ENCODE results near the gene HSD17B3.

Gene HSD17B3

DNA sequence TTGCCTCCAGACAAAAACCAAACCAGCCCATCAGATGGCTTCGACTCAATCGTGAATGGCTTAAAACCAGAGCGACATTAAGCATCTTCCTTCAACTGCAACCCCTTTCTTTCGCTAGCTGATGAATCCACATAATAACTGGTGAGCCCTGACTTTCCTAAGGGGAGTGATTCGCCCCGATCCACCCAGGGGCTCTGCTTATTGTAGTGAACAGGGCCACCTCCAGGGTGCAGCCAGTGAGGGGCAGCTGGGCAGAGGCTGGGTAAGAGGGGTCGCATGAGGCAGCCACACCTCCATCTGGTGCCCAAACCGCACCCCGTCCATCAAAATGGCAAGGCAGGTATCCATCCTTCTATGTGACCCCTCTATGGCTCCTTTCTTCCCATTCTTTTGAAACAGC lies 43.6 kb upstream of the HSD17B3 start (continued):
- TF ChIP-seq TSHZ2 (CRISPR knock-in tag; IDR thresholded peaks at IDR 0.05) = no peak
- no peak for TF ChIP-seq ARNTL (CRISPR knock-in tag; IDR thresholded peaks at IDR 0.05; ENCODE audit: borderline replicate concordance, low read depth)
- no peak for TF ChIP-seq ZNF70 (CRISPR knock-in tag; IDR thresholded peaks at IDR 0.05)

- ATAC-seq = peak; percentile 70
- TF ChIP-seq, protein P1, sequence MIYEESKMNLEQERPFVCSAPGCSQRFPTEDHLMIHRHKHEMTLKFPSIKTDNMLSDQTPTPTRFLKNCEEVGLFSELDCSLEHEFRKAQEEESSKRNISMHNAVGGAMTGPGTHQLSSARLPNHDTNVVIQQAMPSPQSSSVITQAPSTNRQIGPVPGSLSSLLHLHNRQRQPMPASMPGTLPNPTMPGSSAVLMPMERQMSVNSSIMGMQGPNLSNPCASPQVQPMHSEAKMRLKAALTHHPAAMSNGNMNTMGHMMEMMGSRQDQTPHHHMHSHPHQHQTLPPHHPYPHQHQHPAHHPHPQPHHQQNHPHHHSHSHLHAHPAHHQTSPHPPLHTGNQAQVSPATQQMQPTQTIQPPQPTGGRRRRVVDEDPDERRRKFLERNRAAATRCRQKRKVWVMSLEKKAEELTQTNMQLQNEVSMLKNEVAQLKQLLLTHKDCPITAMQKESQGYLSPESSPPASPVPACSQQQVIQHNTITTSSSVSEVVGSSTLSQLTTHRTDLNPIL (CRISPR knock-in tag; IDR thresholded peaks at IDR 0.05; ENCODE audit: low read depth) = no peak
- TF ChIP-seq SNAI2 (CRISPR knock-in tag; IDR thresholded peaks at IDR 0.05) (no peak), CSDC2 (CRISPR knock-in tag; IDR thresholded peaks at IDR 0.05) (no peak), PPARA (CRISPR knock-in tag; IDR thresholded peaks at IDR 0.05; ENCODE audit: borderline replicate concordance) (no peak)
These were observed 42.6 kb upstream of the HSD17B3 start for GRCh38 chr9:96344458-96345180.

GRCh38 chr9:96343515-96344360 lies 41.8 kb upstream of the HSD17B3 start:
- TF ChIP-seq ZNF565 (CRISPR knock-in tag; conservative IDR thresholded peaks at IDR 0.05; ENCODE audit: low read depth) (no peak), ZNF70 (CRISPR knock-in tag; IDR thresholded peaks at IDR 0.05) (no peak), ISL1 (CRISPR knock-in tag; IDR thresholded peaks at IDR 0.05) (no peak), OSR1 (CRISPR knock-in tag; IDR thresholded peaks at IDR 0.05) (no peak), ESRRG (CRISPR knock-in tag; IDR thresholded peaks at IDR 0.05) (no peak), SNAI2 (CRISPR knock-in tag; IDR thresholded peaks at IDR 0.05) (no peak), ARNTL (CRISPR knock-in tag; IDR thresholded peaks at IDR 0.05; ENCODE audit: borderline replicate concordance, low read depth) (no peak), TSHZ2 (CRISPR knock-in tag; IDR thresholded peaks at IDR 0.05) (no peak), ZNF8 (CRISPR knock-in tag; IDR thresholded peaks at IDR 0.05) (no peak)
- no peak for ATAC-seq

GRCh38 chr9:96342571-96343245 lies 40.7 kb upstream of the HSD17B3 start:
- TF ChIP-seq TCF4 (CRISPR knock-in tag; IDR thresholded peaks at IDR 0.05; ENCODE audit: borderline replicate concordance) (no peak), GLIS3 (CRISPR knock-in tag; IDR thresholded peaks at IDR 0.05) (no peak), ZNF565 (CRISPR knock-in tag; conservative IDR thresholded peaks at IDR 0.05; ENCODE audit: low read depth) (no peak), ZC3H10 (CRISPR knock-in tag; IDR thresholded peaks at IDR 0.05) (no peak), POU6F1 (CRISPR knock-in tag; IDR thresholded peaks at IDR 0.05; ENCODE audit: borderline replicate concordance, low read depth) (no peak), ZNF8 (CRISPR knock-in tag; IDR thresholded peaks at IDR 0.05) (no peak), OSR1 (CRISPR knock-in tag; IDR thresholded peaks at IDR 0.05) (no peak), ISL1 (CRISPR knock-in tag; IDR thresholded peaks at IDR 0.05) (no peak), SNAI2 (CRISPR knock-in tag; IDR thresholded peaks at IDR 0.05) (no peak), CSDC2 (CRISPR knock-in tag; IDR thresholded peaks at IDR 0.05) (no peak), ARNTL (CRISPR knock-in tag; IDR thresholded peaks at IDR 0.05; ENCODE audit: borderline replicate concordance, low read depth) (no peak), BACH2 (CRISPR knock-in tag; IDR thresholded peaks at IDR 0.05; ENCODE audit: borderline replicate concordance) (no peak)
- TF ChIP-seq, protein P2, sequence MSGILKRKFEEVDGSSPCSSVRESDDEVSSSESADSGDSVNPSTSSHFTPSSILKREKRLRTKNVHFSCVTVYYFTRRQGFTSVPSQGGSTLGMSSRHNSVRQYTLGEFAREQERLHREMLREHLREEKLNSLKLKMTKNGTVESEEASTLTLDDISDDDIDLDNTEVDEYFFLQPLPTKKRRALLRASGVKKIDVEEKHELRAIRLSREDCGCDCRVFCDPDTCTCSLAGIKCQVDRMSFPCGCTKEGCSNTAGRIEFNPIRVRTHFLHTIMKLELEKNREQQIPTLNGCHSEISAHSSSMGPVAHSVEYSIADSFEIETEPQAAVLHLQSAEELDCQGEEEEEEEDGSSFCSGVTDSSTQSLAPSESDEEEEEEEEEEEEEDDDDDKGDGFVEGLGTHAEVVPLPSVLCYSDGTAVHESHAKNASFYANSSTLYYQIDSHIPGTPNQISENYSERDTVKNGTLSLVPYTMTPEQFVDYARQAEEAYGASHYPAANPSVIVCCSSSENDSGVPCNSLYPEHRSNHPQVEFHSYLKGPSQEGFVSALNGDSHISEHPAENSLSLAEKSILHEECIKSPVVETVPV (CRISPR knock-in tag; IDR thresholded peaks at IDR 0.05) = no peak
- no peak for ATAC-seq
